CD4-positive, alpha-beta T cell treated with Interleukin-17A for 4 hours (primary cell): ENCODE data around the gene PLEKHA7.
A peak's percentile ranks its signal among the peaks of the same experiment; 100 is the strongest.
"Not testable (repeated sequence)": the region's sequence is repeated elsewhere in the genome, so short reads cannot be mapped to it uniquely, and the experiment has no call there.

ENCODE experiments used
- DNase-seq: peaks from one replicate; pipeline ENCODE4 v3.0.0-alpha.2; 2020; ENCODE audit warnings: mixed read lengths

The PLEKHA7 gene

DNA sequence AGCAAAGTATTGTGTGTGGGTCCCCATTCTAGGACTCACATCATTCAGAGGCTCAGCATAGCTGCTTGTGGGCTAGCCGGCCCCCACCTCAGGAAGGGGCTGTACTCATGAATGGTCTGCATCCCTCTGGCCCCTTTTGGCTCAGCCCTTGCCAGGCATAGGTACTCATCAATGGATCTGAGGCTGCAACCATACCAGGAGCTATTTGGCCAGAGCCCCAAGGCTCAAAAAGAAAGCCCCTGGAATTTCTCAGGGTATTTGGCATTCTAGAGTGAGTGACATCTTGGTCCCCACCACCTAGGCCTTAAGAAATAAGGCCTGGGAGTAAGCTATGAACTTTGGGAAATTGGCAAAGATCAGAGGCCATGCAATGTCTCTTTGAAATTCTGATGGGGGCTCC lies 38.3 kb downstream of the PLEKHA7 start:
- DNase-seq, result no peak

- DNase-seq, result no peak
These were observed 40.8 kb downstream of the PLEKHA7 start for GRCh38 chr11:16973338-16973964.

- no peak for DNase-seq
These were observed 44.9 kb downstream of the PLEKHA7 start for GRCh38 chr11:16969010-16969999.

- no peak for DNase-seq
These were observed 46.0 kb downstream of the PLEKHA7 start for GRCh38 chr11:16968196-16968595.

GRCh38 chr11:16966930-16967671 lies 47.1 kb downstream of the PLEKHA7 start:
- DNase-seq, result no peak

DNA sequence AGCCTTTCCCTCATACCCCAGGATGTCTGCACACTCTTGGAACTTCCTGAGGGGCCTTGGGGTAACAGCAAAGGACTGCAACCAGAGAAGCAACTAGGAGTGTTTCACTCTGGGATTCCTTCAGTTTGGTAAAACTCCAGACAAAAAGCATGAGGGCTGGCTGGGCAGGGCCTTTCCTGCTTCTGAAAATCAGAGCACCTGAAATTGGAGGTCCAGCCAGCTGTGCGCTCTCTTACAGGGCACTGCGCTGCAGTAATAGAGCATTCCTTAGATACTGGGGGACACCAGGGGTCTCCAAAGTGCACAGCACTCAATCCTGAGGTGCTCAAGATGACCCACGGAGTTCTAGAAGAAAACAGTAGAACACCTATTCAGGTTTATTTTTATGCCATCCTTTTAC lies 49.7 kb downstream of the PLEKHA7 start:
- DNase-seq, result no peak

DNA sequence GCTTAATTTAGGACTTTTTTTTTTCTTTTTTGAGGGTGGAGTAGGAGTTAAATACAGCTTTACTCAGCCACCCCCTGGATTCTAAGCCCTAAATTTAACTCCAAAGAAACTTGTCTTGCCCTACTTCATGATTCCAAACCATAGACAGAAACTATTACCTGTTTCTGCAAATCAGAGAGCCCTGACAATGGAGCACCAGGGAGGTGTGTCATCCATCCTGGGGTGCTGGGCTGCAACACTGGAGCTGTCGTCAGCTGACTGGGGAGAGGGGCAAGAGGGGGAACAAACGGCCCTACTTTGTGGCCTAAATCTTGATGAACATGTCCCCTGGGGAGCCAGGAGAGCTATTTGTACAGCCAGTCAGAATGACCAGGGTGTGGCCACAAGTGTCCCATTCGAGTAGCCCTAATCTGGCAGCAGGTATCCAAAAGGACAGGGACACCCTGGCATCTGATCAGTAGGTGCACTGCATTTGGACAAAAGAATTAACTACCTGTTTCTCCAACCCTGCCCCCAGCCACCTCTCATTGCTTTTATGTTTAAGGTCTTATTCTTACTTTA lies 50.8 kb downstream of the PLEKHA7 start:
- no peak for DNase-seq

DNA sequence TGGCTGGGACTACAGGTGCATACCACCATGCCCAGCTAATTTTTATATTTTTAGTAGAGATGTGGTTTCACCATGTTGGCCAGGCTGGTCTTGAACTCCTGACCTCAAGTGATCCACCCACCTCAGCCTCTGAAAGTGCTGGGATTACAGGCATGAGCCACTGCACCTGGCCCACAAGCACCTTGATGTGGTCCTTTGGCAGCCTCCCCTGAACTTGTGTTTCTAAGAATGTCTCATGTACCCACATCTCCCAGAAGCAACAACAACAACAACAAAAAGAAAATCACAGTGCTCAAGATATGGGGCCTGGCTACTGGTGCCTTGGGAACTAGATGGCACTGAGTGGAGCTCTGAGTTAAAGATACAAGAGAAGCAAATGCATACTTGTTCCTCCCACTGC lies 51.6 kb downstream of the PLEKHA7 start:
- DNase-seq, result not testable (repeated sequence)

GRCh38 chr11:16962146-16962545 lies 52.1 kb downstream of the PLEKHA7 start:
- DNase-seq, result no peak

DNA sequence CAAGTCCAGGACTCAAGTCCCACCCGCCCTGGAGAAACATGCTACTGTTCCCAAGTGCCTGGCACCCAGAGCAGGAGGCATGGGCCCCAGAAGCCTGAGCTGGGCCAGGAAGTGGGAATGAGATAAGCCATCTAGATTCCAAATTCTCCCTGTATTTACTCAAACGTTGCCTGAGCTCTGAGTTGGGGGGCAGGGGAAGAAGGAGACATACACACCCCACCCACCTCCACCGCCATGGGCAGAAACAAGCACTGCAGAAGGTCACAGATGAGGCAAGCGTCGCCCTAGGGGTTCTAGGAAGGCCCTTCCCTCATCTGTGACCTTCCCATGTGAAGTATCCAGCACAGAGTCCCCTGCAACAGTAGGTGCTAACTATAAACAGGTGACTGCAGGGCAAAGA lies 54.0 kb downstream of the PLEKHA7 start:
- no peak for DNase-seq

DNA sequence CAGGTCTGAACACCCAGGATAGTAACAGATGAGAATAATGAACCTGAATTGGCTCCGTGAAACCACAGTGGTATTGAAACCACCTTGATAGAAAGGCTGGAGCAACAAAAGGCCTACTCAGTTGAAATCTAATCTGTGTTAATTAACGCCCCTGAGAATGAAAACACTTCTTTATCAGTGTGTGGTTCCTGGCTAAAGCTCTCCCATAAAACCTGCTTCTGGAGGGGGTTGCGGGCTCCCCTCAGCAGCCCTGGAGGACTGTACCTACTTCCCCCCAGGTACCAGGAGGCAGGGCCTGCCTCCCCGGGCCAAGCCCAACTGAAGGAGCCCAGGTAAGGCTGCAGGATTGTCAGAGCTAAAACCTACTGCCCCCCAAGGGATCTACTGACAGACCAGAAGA lies 54.6 kb downstream of the PLEKHA7 start:
- no peak for DNase-seq

DNA sequence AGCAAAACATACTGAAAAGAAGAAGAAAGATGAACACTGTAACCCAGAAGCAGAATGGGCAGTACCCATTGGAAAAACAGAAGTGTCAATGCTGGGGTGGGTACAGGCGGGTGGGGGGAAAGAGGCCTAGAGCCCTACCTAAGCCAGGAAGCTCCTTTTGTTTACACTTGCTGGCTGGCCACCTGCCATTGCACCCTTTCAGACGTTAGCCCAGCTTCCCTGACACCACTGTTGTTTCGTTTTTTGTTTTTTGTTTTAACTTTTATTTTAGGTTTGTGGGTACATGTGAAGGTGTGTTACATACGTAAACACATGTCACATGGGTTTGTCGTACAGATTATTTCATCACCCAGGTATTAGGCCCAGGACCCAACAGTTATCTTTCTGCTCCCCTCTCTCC lies 55.4 kb downstream of the PLEKHA7 start:
- no peak for DNase-seq

DNA sequence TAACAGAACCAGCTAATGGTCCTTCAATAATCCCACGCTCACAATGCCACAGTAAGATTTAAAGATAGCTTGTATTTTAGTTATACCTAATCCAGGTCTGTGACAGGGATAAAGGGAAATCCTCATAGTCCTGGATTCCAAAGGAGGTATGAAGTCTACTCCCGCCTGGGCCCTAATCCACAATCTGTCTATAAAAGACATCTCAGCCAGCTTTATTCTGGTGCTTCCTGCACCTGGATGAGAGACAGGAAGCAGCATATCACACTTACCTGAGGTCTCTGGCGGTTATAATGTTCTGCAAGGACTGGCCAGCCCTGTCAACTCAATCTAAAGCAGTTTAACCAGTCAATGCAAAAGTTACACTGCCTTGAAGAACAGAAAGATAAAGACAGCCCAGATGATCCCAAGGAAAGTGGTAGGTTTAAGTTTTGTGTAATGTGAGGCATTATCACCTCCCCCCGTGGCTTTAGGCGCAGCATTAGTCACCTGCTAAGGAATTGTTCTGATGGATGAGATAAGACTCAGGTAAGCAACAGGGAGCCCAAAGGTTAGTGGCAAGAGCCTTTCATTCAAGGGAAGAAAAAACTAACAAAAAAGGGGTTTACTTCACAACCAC lies 57.6 kb downstream of the PLEKHA7 start:
- DNase-seq, result no peak

DNA sequence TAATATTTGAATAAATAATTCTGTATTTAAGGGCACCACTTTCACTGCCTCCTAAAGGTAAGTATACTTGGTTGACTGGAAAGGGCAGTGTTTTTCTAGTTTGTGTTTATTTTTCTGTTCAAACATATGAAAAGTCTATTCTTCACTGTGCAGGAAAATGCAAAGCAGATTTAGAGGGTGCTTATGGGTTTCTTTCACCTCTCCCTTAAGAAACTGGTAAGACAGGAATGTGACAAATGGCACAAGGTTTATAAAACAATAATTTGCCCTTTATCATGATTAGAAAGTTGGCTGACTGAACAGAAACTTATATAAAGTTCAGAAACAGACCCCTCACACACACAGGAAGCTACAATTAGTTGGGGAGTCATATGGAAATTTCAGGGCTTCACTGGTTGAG lies 60.6 kb downstream of the PLEKHA7 start:
- DNase-seq, result no peak

GRCh38 chr11:16946477-16947282 lies 67.5 kb downstream of the PLEKHA7 start:
- no peak for DNase-seq

GRCh38 chr11:16945671-16946469 lies 68.3 kb downstream of the PLEKHA7 start:
- peak; percentile 22 for DNase-seq

GRCh38 chr11:16942911-16943310 lies 71.3 kb downstream of the PLEKHA7 start:
- DNase-seq, result no peak

DNA sequence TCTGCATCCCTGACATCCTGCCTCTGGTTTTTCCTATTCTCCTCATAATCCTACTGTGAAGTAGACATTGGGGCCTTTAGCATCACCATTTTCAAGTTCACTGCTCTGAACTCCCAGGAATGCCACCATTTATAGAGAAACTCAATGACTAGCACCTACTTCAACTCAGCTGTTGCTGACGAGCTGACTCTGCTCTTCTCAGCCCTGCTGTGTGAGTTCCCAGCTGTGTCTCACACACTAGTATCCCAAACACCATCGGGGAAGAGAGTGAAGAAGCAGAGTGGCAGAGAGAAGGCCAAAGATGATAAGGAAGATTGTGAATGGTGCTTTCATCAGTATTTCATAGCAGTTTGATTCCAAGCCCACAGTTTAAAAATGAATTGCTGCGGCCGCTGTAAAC lies 71.9 kb downstream of the PLEKHA7 start:
- DNase-seq, result no peak

GRCh38 chr11:16941935-16942334 lies 72.3 kb downstream of the PLEKHA7 start:
- DNase-seq, result no peak

GRCh38 chr11:16938061-16938460 lies 76.2 kb downstream of the PLEKHA7 start:
- DNase-seq, result no peak

DNA sequence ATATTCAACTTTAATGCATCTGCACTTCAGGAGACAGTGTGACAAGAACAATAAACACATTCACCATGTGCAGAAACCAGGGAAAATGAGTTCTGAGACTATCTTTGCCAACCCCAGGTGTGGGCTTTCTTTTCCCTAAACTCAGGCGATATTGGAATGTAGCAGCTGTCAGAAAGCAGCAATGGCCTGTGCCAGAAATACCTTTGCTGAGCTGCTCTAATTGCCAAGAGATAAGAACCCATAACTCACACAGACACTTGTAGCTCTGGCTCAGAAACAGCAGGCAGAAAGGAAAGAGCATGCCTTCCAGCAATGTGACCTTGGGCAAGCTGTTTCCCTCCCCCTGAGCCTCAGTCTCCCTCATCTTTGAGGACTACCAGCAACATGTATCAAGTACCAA lies 77.6 kb downstream of the PLEKHA7 start:
- no peak for DNase-seq
